GM19043 (cell line): ENCODE results near the gene HS1BP3.

Source experiments
- ATAC-seq: cut with Tn5 transposase; IDR thresholded peaks from one replicate; pipeline ENCODE4 v1.9.1; 2021; ENCODE audit warnings: low read depth; ENCODE audit not compliant: unreplicated experiment

The HS1BP3 gene

DNA sequence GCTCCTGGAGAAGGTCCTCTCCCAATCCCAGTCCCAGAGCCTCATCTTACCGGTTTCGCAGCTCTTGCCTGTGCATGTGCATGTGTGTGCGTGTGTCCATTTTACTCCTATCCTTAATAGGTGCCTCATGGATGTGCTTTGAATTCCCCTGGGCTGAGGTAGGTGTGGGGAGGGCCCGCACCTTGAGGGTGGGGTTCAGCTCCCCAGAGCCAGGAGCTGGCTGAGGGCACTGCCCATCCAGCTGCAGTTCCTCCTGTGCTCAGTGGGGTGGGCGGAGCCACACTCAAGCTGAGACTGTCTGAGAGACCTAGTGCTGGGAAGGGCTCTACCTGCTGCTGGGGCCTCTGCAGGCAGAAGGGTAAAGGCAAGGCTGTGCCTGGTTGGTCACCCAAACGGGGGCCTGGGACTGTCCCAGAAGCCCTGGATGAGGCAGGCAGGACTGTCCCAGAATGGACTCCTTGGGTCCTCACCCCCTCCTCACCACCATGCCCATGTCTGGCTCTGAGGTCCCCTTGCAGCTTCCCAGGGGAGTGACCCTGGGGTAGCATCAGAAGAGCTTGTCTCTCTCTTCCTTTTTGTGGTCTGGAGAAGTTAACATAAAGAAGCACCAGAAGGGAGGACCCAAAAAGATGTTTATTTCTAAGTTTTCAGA, 24.9 kb upstream of the HS1BP3 start:
- peak; percentile 45 for ATAC-seq

DNA sequence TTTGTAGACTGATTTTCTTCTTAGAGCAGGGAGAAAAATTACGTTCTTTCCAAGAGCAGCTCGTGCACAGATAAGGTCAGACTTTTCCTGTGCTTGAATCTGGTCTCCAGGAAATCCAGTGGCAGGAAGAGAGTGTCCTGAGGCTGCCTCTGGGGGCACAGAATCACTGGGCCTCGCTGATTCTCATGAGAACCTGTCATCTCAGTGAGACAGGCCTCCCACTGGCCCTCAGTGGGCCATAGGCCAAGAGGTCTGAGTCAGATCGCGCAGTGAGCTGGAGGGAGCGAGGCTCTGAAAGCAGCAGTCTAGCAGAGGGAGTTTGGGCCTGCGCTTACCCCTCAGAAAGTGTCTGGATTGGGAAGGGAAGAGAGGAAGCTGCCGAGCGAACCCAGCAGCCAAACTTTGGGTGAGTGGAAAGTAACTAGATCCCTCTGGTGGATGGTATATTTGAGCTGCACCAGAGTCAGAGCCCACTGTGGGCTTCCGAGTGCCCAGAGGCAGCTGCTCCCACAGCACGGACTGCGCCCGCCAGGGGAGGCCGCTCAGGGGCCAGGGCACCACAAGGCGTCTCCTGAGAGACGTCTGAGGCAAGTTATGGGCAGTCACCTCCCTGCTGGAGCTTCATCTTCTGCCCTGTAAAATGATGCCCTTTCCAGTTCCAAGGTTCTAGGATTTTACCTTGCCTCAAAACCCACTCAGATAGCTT, 24.2 kb upstream of the HS1BP3 start:
- no peak for ATAC-seq

DNA sequence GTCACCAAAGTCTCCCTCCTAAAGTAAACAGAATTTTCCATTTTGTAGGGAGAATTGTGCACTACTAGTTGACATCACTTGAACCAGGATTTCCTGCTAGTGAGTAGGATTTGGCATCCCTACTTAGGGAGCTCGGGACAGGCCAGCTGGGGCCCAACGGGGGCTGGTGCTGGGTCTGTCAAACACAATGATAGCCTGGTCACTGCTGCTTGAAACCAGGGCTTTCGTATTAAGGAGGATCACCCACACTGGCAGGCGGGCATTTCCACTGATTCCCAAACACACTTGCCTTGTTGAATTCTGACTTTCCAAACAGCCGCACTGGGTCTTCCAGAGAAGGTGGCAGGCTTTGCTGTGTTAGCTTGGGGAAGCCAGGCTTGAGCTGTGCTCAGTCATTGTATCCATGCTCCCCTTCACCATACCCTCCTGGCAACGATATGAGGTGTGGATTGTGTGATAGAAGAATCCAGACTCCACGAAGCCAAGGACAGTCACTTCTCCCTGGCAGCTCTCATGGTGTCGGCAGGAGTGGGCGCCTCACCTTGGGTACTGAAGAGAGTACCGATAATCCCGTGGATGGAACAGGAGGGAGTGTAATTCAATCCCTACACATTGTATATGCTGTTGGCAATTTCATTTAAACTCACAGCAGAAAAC, 23.5 kb upstream of the HS1BP3 start:
- ATAC-seq, result no peak

DNA sequence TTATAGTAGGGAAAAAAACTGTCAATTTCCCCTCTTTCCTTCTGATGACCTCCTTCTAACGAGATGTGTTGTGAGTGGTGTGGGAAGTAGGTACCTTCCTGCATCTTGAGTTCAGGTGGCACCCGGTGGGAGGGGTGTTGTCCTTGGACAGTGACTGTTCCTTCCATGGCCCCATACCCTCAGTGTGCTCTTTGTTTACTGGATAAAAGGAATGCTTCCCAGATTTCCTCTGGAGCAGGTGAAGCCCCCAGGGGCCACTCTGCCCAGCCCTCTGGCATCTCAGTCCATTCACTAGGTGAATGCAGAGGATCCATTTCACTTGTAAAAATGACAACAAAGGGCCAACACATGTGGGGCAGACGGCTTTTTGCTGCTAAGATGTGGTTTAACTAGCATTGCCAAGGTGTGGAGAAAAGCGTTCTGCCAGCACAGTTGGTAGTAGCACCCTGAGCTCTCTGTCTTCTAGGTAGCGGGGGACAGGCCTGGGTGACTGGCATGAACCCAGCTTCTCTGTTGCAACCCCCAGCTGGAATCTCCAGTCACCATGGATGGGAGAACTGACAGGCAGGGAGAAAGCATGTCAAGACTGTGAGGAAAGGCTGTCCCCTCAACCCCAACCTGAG, 22.9 kb upstream of the HS1BP3 start:
- ATAC-seq, result no peak

DNA sequence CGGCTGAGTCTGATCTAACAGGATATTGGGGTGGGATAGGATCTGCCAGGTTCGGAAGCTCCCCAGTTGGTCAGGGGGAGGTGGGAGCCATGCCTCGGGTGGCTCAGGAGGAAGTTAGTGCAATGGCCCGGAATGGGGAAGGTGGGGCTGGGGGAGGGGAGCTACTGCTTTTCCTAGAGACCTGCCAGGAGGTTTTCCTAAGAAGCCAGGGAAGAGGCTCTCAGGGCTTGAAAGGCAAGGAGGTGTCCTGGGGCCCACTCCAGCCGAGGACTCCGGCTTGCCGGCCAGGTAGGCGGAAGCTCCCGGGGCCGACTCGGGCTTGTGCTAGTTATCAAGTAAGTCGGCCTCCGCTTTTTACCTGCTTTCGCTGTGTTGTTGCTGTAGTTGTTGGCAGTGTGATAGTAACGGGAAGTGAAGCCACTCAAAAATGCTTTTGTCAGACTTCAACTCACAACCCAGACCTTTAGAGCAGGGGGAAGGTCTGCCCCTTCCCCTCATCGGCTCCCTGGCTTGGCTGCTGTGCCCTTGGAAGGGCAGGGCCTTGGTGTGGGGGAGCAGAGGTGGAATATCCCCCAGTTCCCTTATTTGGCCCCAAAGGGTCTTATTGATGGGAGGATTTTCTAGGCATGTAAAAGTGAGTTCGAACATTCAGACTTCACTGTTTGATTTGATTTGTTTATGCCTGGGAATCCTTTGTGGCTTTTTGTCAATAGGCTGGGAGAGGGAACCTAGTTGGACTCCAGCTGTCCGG, 21.5 kb upstream of the HS1BP3 start:
- ATAC-seq, result no peak

DNA sequence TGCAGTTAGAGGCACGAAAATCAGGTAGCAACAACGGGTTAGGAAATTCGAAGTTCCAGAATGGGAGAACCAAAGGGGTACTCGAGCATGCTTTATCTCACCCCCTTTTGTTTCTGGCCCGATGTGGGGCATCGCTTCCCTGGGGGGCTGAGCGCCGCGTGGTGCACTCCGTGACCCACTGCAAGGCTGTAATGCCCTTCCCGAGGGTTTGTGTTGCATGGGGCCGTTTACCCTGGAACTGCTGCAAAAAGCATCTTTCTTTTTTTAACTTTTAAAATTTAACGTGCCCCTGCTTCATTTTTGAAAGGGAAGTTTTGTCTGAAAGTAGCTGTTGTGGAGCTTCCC, 20.8 kb upstream of the HS1BP3 start:
- no peak for ATAC-seq

DNA sequence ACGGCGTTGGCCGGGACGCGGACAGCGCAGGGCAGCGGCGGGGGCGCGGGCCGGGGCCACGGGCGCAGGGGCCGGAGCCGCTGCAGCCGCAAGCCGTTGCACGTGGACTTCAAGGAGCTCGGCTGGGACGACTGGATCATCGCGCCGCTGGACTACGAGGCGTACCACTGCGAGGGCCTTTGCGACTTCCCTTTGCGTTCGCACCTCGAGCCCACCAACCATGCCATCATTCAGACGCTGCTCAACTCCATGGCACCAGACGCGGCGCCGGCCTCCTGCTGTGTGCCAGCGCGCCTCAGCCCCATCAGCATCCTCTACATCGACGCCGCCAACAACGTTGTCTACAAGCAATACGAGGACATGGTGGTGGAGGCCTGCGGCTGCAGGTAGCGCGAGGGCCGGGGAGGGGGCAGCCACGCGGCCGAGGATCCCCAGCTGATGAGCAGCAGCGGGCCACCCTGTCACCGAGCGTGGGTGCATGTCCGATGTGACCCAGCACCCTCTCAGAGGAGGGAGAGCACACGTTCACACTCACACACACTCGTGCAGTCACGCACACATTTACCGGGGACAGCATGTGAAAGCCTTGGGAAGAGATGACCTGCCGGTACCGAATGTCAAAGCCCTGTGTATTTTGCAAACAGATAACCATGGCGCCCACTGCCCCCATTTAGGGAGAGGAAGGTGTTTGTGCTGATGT, 20.3 kb upstream of the HS1BP3 start:
- no peak for ATAC-seq

DNA sequence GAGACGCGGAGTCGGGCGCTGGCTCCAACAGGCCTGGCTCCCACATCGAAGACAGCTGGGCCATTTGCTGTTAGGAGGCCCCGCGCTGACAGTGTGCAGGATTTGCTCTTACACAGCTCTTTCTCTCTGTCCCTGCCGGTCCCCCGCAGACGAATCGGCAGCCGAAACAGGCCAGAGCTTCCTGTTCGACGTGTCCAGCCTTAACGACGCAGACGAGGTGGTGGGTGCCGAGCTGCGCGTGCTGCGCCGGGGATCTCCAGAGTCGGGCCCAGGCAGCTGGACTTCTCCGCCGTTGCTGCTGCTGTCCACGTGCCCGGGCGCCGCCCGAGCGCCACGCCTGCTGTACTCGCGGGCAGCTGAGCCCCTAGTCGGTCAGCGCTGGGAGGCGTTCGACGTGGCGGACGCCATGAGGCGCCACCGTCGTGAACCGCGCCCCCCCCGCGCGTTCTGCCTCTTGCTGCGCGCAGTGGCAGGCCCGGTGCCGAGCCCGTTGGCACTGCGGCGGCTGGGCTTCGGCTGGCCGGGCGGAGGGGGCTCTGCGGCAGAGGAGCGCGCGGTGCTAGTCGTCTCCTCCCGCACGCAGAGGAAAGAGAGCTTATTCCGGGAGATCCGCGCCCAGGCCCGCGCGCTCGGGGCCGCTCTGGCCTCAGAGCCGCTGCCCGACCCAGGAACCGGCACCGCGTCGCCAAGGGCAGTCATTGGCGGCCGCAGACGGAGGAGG, 19.6 kb upstream of the HS1BP3 start:
- no peak for ATAC-seq

DNA sequence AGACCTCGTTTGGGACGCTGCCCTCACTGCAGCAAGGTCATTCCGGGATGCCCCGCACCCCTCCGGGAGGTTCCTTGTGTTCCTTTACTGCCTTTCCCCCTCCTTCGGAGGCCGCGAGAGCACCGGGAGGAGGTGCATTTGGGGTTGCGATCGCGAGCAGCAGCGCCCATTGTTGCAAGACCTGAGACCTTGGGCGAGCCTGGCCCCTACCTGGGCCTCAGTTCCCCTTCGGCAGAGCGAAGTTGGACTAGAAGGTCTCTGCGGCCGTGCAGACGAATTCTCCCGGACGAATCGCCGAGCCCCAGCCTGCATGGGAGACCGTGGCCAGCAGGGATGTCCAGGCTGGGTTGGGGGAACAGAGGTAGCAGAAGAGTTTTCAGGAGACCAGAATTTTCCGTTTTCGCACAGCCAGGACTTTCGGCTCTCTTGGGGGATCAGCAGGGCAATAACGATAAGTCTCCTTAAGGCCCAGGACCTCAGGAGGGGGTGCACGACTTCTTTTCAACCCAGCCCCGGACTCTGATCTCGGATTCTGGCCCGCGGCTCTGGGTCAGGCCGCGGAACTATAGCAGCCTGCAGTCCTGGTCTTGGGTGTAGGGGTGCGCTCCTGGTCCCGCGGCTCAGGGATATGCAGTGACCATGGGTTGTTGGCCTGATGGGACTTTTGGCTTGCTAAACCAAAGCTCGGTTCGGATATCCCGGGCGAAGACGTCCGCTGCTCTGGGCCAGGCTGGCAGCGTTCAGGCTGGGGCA, 18.8 kb upstream of the HS1BP3 start:
- no peak for ATAC-seq

DNA sequence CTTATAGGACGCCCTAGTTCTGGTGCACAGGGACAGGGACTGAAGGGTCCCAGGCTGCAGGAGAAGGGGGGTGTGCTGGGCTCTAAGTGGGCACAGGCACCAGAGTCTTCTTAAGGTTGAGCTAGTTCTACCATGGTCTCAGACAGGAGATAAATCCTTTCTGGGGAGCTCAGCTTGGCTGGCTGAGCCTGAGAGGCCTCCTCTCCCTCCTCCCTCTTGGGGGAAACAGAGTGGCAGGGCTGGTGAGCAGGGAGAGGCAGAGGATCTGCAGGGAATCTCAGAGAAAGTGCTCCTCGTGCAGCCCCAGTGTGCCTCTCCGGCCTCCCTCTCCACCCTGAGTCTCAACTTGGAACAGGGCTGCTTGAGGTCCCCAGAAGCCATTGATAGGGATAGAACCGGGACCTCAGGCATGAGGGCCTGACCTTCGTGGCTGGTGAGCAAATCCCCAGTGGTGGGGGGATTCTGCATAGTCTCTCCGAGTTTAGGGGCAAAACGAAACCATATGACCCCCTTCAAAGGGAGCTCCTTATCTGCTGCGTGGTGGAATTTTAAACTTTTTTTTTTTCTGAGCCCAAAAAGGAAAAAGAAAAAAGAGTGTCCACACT, 18.1 kb upstream of the HS1BP3 start:
- no peak for ATAC-seq

DNA sequence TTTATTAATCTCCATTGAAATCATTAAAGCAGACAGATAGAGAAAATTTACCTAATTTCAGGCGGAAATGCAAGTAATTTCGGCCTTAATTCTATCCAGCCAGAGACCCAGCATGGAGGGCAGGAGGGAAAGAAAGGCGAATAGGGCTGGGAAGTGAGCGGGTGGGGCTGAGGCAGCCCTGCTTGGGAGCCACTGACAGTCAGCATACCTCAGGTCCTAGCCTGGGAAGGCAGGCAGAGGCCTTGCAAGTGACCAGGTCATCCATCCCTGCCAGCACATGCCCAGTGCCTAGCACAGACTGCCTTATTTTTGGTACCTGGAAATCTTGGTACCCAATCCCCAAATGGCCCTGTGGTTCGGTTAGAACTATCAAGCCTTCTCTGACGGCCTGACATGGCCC, 17.6 kb upstream of the HS1BP3 start:
- ATAC-seq, result no peak

DNA sequence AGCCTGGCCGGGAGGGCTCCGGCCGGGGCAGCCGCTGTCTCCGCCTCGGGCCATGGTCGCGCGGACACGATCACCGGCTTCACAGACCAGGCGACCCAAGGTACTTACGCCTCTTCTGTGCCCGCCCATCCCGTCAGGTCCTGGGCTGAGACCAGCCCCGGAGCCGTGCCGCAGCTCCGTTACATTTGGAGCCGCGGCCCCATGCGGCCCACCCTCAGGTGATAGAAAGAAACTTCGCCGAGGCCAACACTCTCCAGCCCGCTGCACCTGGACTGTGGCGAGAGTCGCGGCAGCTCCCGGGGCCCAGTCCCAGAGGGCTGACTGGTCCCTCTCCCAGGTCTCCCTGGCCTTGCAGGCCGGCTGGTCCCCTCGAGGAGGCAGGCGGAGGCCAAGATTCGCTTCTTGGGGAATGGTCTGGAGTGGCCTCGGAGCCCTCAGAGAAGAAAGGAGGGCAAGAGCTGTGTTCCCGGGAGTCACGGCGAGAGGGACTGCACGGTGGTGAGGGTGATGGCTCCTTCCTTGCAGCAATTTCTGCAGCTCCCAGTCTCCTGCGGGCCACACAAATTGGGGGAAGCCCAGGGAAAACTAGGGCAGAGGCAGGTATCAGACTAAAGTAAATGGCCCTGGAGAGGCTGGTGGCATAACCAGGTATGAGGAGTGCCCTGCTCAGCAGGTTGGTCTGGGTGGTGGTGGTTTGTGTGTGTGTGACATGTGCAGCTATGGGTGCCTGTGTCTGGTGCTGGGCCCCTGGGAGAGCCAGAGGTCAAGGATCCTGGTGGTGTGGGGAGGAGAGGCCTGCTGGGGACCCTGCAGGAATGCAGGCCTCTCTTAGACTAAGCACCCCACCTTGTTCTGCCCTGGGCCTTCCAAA, 16.9 kb upstream of the HS1BP3 start:
- ATAC-seq, result peak; percentile 7

DNA sequence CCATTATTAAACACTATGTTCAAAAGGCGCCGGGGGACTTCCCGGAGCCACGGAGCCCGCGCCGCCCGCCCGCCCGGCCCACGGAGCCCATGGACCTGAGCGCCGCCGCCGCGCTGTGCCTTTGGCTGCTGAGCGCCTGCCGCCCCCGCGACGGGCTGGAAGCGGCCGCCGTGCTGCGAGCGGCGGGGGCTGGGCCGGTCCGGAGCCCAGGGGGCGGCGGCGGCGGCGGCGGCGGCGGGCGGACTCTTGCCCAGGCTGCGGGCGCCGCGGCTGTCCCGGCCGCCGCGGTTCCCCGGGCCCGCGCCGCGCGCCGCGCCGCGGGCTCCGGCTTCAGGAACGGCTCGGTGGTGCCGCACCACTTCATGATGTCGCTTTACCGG, 16.2 kb upstream of the HS1BP3 start:
- peak; percentile 24 for ATAC-seq

DNA sequence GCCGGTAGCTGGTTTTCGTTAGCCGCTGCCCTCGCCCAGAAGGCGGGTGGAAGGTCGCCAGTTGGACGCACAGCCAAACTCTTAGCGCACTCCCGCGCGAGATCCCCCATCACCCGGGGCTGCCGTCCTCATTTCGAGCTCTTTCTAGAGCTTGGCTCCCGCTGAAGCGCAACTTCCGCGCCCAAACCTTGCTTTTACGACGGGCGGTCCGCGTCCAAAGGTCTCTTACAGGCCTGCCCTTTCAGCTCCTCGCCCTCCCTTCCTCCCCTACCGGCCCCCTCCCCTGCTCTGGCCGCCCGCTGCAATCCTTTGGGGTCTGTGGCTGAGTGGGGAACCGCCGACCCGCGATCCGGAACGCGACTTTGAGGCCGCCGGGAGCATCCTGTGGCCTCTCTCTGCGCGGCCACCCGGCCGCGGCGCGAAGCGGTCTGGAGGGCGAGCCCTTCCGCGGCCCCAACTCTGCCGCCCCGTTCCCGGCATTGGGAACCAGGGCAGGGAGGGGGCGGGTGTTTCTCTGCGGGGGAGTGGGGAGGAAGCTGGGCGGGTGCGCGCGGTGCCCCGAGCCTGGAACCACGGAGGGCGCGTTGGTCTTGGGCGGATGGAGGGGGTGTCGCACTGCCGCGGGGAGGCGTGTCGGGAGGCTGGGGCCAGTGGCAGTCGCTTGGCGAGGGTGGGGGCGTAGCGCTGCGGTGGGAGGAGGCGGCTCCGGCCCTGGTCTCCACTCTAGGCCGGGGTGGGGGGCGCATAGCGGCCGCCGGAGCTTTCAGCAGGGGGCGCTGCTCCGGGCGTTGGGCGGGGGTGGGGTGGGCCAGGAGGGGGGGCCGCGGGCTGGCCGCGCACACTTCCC, 15.6 kb upstream of the HS1BP3 start, which contains the start of gene GDF7:
Gene GDF7, plus strand, starts transcription at position 841 of the 847 bp plus-strand sequence. CDS start 96 bp downstream, outside the sequence.
- peak; percentile 17 for ATAC-seq

DNA sequence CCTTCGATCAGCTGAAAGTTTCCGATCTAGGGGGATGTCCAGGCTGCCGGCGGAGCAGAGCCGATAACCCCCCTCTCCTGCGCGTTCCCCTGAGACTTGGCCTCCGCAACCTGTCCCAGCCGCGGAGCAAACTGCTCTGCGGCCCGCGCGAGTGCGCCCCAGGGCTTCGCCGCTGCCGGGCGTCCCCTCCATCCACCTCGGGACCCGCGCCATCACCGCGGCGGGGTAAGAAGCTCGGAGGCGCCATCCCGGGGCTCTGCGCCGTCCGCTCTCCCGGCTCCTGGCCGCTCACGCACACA, 15.1 kb upstream of the HS1BP3 start:
- ATAC-seq, result no peak

DNA sequence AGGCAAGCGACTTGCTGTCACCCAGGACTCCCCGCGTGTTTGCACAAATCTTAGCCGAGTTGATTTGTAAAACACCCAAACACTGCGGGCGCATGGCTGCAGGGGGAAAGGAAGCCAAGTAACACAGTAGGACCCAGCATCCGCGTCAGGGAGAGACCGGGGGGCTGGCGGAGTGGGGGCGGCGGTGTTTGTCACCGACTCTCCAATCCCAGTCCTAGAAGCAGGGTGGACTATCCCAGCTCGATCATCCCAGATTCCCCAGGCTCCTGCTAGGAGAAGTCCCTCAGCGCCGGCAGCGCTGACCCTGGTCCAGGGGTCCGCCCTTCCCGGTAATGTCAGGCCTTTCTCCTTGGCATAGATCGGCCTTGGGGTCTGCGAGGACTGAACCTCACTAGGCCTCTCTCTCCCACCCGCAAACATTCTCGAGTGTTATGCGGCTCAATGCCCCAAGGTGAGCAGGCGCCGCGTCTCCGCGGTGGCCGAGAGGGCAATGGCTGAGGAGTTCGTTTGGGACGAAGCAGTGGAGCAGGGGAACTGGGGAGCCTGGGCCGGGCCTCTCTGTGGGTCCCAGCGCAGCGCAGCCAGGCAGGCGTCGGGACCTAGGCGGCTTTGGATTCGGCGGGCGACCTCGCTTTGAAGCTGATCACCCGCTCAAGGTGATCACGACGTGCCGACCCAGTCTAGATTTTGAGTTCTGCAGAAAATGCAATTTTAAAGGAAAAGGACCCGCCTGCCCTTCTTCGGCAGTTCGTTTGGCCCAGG, 14.5 kb upstream of the HS1BP3 start:
- no peak for ATAC-seq
